Measurements from ENCODE around the gene STPG3. TPM values are rescaled to one million over a fixed set of nuclear protein-coding genes. Genes with fewer than 3 reads are reported as not detected.

The STPG3 gene
- total and polyA plus RNA-seq, 2 of the 4 experiments (the other 2 are of a cell fraction): not detected

- Histone ChIP-seq H3K4me2 (ENCODE audit: low read depth, low read length) (peak overlapping the region; percentile 91), H4K5ac (ENCODE audit: low read depth, low read length) (no peak overlapping the region), H3K4me1 (ENCODE audit: control insufficient read depth, insufficient read depth, low read length) (peaks cover 10% of the 10 kb centered on the region), H3K27ac (ENCODE audit: insufficient read depth, low read length) (peak overlapping the region; percentile 57; the same call in 1 of the 2 replicates), H3K9me1 (ENCODE audit: insufficient read depth, low read length) (0 out of 2 replicates have a peak, but pooled peaks cover 2% of the 10 kb centered on the region), H3K56ac (ENCODE audit: extremely low read depth, insufficient read depth, low read length) (peak overlapping the region; percentile 19; the same call in 1 of the 2 replicates), H2BK20ac (ENCODE audit: low read depth, low read length) (no peak overlapping the region), H3K36me3 (ENCODE audit: control insufficient read depth, insufficient read depth, low read length) (peaks cover 8% of the 10 kb centered on the region), H2BK120ac (ENCODE audit: low read depth, low read length) (no peak overlapping the region), H2BK5ac (ENCODE audit: low read depth, low read length, poor library complexity, severe bottlenecking) (no peak overlapping the region), H3K27me3 (ENCODE audit: control insufficient read depth, insufficient read depth, low read length) (no peaks in the 10 kb centered on the region), H2AFZ (replicated peaks; ENCODE audit: low read length, poor library complexity) (peak overlapping the region; percentile 97), H3K4ac (ENCODE audit: low read depth, low read length) (peak overlapping the region; percentile 89), H3K9me3 (ENCODE audit: control insufficient read depth, insufficient read depth, low read length) (no peaks in the 10 kb centered on the region), H3K14ac (replicated peaks; ENCODE audit: low read depth, low read length) (peak overlapping the region; percentile 66), H4K91ac (ENCODE audit: insufficient read depth, low read depth, low read length) (peak overlapping the region; percentile 75; the same call in 1 of the 2 replicates), H3K18ac (ENCODE audit: low read depth, low read length) (no peak overlapping the region), H3K4me3 (ENCODE audit: insufficient read depth, low read depth, low read length) (peak overlapping the region; percentile 93), H4K8ac (ENCODE audit: low read depth in 2 of 2, low read length in 2 of 2) (peak overlapping the region; percentile 92 to 98), H3K23ac (ENCODE audit: low read depth, low read length) (peak overlapping the region; percentile 98), H2AK9ac (replicated peaks; ENCODE audit: low read depth, low read length, poor library complexity) (peak overlapping the region; percentile 97), H2BK15ac (ENCODE audit: low read depth, low read length) (no peak overlapping the region), H2AK5ac (ENCODE audit: low read depth, low read length) (peak overlapping the region; percentile 90), H4K20me1 (ENCODE audit: insufficient read depth, low read length) (peaks cover 9% of the 10 kb centered on the region), H3K9ac (ENCODE audit: low read depth, low read length) (peak overlapping the region; percentile 85), H3K79me1 (ENCODE audit: low read depth in 1 of 2, low read length in 2 of 2) (peaks cover 45 to 64% of the 10 kb centered on the region in 2 experiments)
- in situ Hi-C loops (cut with MboI; ENCODE audit: low sequenced_read_pairs): no loop called here
- no TSS peak for BruUV-seq (replicated peaks)
- TF ChIP-seq CHD1 (IDR thresholded peaks at IDR 0.05; ENCODE audit: low read depth, low read length): no peak
- TF ChIP-seq MXI1 (IDR thresholded peaks at IDR 0.05; ENCODE audit: borderline replicate concordance, low read depth, low read length): no peak
- TF ChIP-seq FOS (IDR thresholded peaks at IDR 0.05; ENCODE audit: low read depth, low read length): no peak
- TF ChIP-seq ELK1 (IDR thresholded peaks at IDR 0.05; ENCODE audit: borderline replicate concordance, low read depth, low read length): no peak
- TF ChIP-seq CEBPB (IDR thresholded peaks at IDR 0.05; ENCODE audit: low read depth, low read length): no peak
- no peak for TF ChIP-seq MAFK (IDR thresholded peaks at IDR 0.05; ENCODE audit: low read depth, low read length)
- no peak for TF ChIP-seq CTCF (conservative IDR thresholded peaks at IDR 0.05; ENCODE audit: low read depth, low read length)
- no peak for TF ChIP-seq MAZ (IDR thresholded peaks at IDR 0.05; ENCODE audit: borderline replicate concordance, low read depth, low read length)
- TF ChIP-seq RCOR1 (IDR thresholded peaks at IDR 0.05; ENCODE audit: insufficient replicate concordance, low read length): no peak
- TF ChIP-seq RFX5 (IDR thresholded peaks at IDR 0.05; ENCODE audit: low read depth, low read length): no peak
- no peak for TF ChIP-seq NFE2L2 (IDR thresholded peaks at IDR 0.05; ENCODE audit: low read depth, low read length)
- no peak for TF ChIP-seq RAD21 (IDR thresholded peaks at IDR 0.05; ENCODE audit: low read length)
- no peak for TF ChIP-seq USF2 (IDR thresholded peaks at IDR 0.05; ENCODE audit: low read depth, low read length)
- no peak for TF ChIP-seq POLR2A (IDR thresholded peaks at IDR 0.05; ENCODE audit: low read depth, low read length)
- no peak for TF ChIP-seq BHLHE40 (IDR thresholded peaks at IDR 0.05; ENCODE audit: low read depth, low read length)
- no peak for TF ChIP-seq SMC3 (IDR thresholded peaks at IDR 0.05; ENCODE audit: low read depth, low read length)
- ATAC-seq (ENCODE audit: low read depth) (no peak), DNase-seq (no peak)
- 33% methylated on average over 9 of the region's 21 CpGs; no CpG with 5 or more reads in 1 of the 2 experiments for WGBS, 2 experiments (ENCODE audit: extremely low coverage in 2 of 2, insufficient read length in 1 of 2)
- POLR2A ChIA-PET (ENCODE audit: unreplicated experiment): interaction anchor here (0.6 kb wide), 1 partner anchor 75 kb away, joined by 4 read pairs; no protein-coding TSS in a partner anchor
- dilution Hi-C loops (cut with HindIII; ENCODE audit: low sequenced_read_pairs, unreplicated experiment): no loop called here
- intact Hi-C loops (cut with micrococcal nuclease): no loop called here
- CTCF ChIA-PET: no interaction called here
Measured at GRCh38 chr9:137204731-137205125, 46.4 kb upstream of the STPG3 start.

Measured in IMR-90 (cell line).